OCI-LY3 (cell line): ENCODE measurements around the gene ANKRD28.

ENCODE experiments used
- CTCF ChIP-seq: fragments of 200-600, 300-600 bp; sonication (generic); IDR thresholded peaks from 2 replicates; pipeline ENCODE4 v1.5.1; 2014; ENCODE audit warnings: antibody characterized with exemption, low read length, low read depth
- EZH2phosphoT487 ChIP-seq: fragments of 200-600 bp; shearing (Covaris generic); IDR thresholded peaks from 2 replicates; pipeline ENCODE4 v1.6.1; 2018; ENCODE audit warnings: antibody characterized with exemption, mixed run types, low read depth

- TF ChIP-seq CTCF (no peak), EZH2phosphoT487 (no peak)
Measured at GRCh38 chr3:15633159-15633558, 164.6 kb downstream of the ANKRD28 start.
